Glutamatergic neuron (in vitro differentiated cells): ENCODE results near the gene ZNF280C. TPM values are rescaled to one million over a fixed set of nuclear protein-coding genes. Genes with fewer than 3 reads are reported as not detected.

Experiments used
- DNase-seq: peaks from one replicate; pipeline ENCODE4 v3.0.0; 2022
- H3K27ac Mint-ChIP-seq: one replicate; pipeline ENCODE4 v1.8.0; 2020; ENCODE audit warnings: mild to moderate bottlenecking, mixed read lengths, inconsistent platforms; ENCODE audit not compliant: unreplicated experiment
- H3K27me3 Mint-ChIP-seq: one replicate; pipeline ENCODE4 v1.8.0; 2020; ENCODE audit warnings: mild to moderate bottlenecking, moderate library complexity, mixed read lengths, inconsistent platforms; ENCODE audit not compliant: unreplicated experiment
- H3K36me3 Mint-ChIP-seq: one replicate; pipeline ENCODE4 v1.8.0; 2020; ENCODE audit warnings: mild to moderate bottlenecking, mixed read lengths, inconsistent platforms; ENCODE audit not compliant: unreplicated experiment
- H3K4me1 Mint-ChIP-seq: one replicate; pipeline ENCODE4 v1.8.0; 2020; ENCODE audit warnings: mild to moderate bottlenecking, low read depth, mixed read lengths, inconsistent platforms; ENCODE audit not compliant: unreplicated experiment
- H3K4me3 Mint-ChIP-seq: one replicate; pipeline ENCODE4 v1.8.0; 2020; ENCODE audit warnings: mild to moderate bottlenecking, mixed read lengths, inconsistent platforms; ENCODE audit not compliant: unreplicated experiment
- H3K9me3 Mint-ChIP-seq: one replicate; pipeline ENCODE4 v1.8.0; 2020; ENCODE audit warnings: mild to moderate bottlenecking, moderate library complexity, mixed read lengths, inconsistent platforms; ENCODE audit not compliant: unreplicated experiment
- CTCF ChIP-seq: fragments of 200-600 bp; sonication (generic); IDR thresholded peaks from one replicate; pipeline ENCODE4 v1.5.0; 2021; ENCODE audit not compliant: partially characterized antibody, unreplicated experiment
- total RNA-seq: library from RNA; stranded (reverse); fragmentation: NEBNext Ultra II Directional; extraction: Animal tissue kit (Norgen Biotek cat#: 25700); gene quantifications from one replicate; pipeline ENCODE4 v1.2.1, GENCODE V29; 2021; ENCODE audit not compliant: unreplicated experiment

ZNF280C gene
- total RNA-seq, 1 donor from 2014 or later, result 13.0 TPM

DNA sequence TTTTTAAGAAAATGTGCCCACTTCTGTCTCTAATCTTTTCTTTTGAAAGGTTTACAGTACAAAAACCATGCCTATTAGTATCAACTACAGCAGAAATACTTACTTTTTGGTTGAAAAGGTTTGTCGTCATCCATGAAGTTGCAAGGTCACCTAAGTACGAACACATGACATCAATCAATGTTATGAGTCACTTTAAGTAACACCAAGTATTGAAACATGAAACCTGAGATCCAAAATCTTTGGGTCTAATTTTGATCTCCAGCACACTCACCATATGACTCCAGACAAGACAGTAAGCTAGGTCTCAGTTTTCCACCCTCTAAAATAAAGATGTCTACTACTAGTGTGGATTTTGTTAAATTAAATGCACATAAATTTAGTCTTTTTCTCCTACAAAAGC is 8.4 kb downstream of the ZNF280C start:
- Mint-ChIP-seq H3K4me3 (no peak overlapping the region), H3K9me3 (no peaks in the 10 kb centered on the region)

DNA sequence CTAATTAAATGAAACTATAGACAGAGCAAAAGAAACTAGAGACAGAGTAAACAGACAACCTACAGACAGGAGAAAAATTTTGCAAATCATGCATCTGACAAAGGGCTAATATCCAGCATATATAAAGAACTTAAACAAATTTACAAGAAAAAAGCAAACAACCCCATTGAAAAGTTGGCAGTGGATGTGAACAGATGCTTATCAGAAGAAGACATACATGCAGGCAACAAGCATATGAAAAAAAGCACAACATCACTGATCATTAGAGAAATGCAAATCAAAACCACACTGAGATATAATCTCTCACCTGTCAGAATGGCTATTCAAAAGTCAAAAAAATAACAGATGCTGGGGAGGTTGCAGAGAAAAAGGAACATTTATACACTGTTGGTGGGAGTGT is 14.8 kb downstream of the ZNF280C start:
- Mint-ChIP-seq H3K4me3 (no peak overlapping the region), H3K27me3 (no peaks in the 10 kb centered on the region), H3K9me3 (no peaks in the 10 kb centered on the region), H3K27ac (no peak overlapping the region), H3K4me1 (peaks cover 4% of the 10 kb centered on the region), H3K36me3 (no peaks in the 10 kb centered on the region)
- DNase-seq, result no peak
- TF ChIP-seq CTCF, result no peak

More for the DNA sequence above, 8.4 kb downstream of the ZNF280C start:
- TF ChIP-seq CTCF, result no peak
- no peaks in the 10 kb centered on the region for H3K4me1 Mint-ChIP-seq
- DNase-seq, result no peak
- H3K27ac Mint-ChIP-seq, result no peak overlapping the region
- H3K36me3 Mint-ChIP-seq, result no peaks in the 10 kb centered on the region
- no peaks in the 10 kb centered on the region for H3K27me3 Mint-ChIP-seq

DNA sequence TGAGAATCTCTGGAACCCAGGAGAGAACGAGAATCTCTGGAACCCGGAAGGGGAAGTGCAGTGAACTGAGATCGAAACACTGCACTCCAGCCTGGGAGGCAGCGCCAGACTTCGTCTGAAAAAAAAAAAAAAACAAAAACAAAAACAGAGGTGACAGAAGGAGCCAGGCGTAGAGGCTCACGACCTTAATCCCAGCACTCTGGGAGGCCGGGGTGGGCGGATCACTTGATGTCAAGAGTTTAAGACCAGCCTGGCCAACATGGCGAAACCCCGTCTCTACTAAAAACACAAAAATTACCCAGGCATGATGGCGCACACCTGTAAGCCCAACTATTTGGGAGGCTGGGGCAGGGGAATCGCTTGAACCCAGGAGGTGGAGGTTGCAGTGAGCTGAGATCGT is 17.0 kb downstream of the ZNF280C start:
- Mint-ChIP-seq H3K27ac (no peak overlapping the region), H3K9me3 (peaks cover 3% of the 10 kb centered on the region), H3K27me3 (no peaks in the 10 kb centered on the region), H3K4me1 (peaks cover 4% of the 10 kb centered on the region), H3K36me3 (no peaks in the 10 kb centered on the region), H3K4me3 (no peak overlapping the region)
- no peak for TF ChIP-seq CTCF
- DNase-seq, result no peak

GRCh38 chrX:130247996-130248395 is 20.7 kb downstream of the ZNF280C start:
- Mint-ChIP-seq H3K36me3 (no peaks in the 10 kb centered on the region), H3K9me3 (peaks cover 3% of the 10 kb centered on the region)

DNA sequence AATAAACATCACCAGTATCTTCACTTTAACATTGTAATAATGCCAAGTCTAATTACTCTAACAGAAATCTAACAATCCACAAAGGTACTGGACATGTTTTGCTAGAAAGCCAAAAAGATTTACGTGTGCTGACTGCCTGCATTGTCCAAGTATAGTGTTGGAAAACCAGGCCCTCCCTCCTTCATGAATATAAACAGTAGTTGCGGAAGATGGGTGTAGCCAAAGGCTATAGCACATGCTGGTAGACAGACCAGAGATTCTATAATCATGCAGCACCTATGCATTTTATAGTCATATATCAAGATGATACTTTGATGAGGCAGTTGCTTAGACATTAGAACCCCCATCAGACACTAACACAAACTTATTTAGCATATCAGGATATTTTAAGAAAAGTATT is 22.6 kb downstream of the ZNF280C start:
- Mint-ChIP-seq H3K4me3 (no peak overlapping the region), H3K4me1 (peaks cover 2% of the 10 kb centered on the region), H3K27me3 (no peaks in the 10 kb centered on the region), H3K36me3 (no peaks in the 10 kb centered on the region), H3K27ac (no peak overlapping the region), H3K9me3 (peaks cover 3% of the 10 kb centered on the region)
- TF ChIP-seq CTCF, result no peak
- no peak for DNase-seq

More at GRCh38 chrX:130247996-130248395, 20.7 kb downstream of the ZNF280C start:
- TF ChIP-seq CTCF, result no peak
- no peak for DNase-seq
- Mint-ChIP-seq H3K27me3 (no peaks in the 10 kb centered on the region), H3K27ac (no peak overlapping the region), H3K4me3 (no peak overlapping the region), H3K4me1 (peaks cover 4% of the 10 kb centered on the region)
